Measurements from ENCODE around the gene KLK6. TPM values are rescaled to one million over a fixed set of nuclear protein-coding genes. Genes with fewer than 3 reads are reported as not detected.

Gene KLK6
- total RNA-seq, 1 experiment from 2014 or later: not detected

DNA sequence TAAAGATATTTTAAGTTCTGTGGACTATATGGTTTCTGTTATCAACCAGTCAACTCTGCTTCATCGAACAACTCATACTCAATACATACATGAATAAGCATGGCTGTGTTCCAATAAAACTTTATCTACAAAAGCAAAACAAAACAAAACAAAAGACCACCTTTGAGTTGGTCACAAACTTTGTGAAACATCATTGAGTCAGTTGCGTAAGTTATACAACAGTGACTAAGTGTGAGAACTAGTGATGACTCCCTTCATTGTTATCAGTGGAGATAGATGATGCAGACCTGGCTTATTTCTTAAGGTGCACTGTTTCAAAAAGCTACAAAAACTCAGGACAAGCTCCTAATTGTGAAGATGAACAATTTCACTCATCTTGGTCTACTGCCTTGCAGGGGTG lies 43.7 kb downstream of the KLK6 start:
- Histone ChIP-seq H3K27me3 (ENCODE audit: control insufficient read depth, insufficient read depth, low read length) (0 out of 2 replicates have a peak, but pooled peaks cover 2% of the 10 kb centered on the region), H3K9me3 (ENCODE audit: control insufficient read depth, insufficient read depth, low read depth, low read length) (no peaks in the 10 kb centered on the region), H3K36me3 (ENCODE audit: control insufficient read depth, insufficient read depth, low read length) (no peaks in the 10 kb centered on the region), H3K4me1 (ENCODE audit: control insufficient read depth, insufficient read depth, low read length) (no peaks in the 10 kb centered on the region; the same call in none of the 2 replicates), H3K4me3 (ENCODE audit: low read depth in 2 of 2, low read length in 2 of 2) (no peak overlapping the region), H3K27ac (ENCODE audit: low read length) (no peak overlapping the region)
- no peak for ATAC-seq
- intact Hi-C loops (cut with micrococcal nuclease; ENCODE audit: unreplicated experiment) (loop anchor here (10.0 kb wide), 1 partner anchor 169 kb away; no protein-coding TSS in a partner anchor), in situ Hi-C loops (cut with HindIII; ENCODE audit: low pct_unique_long_range_greater_than_20kb, low sequenced_read_pairs) (no loop called here)
- no TSS peak for BruUV-seq (replicated peaks)
- no peak for DNase-seq (ENCODE audit: low read depth, low spot score)
- ChIA-PET CTCF (no interaction called here), POLR2A (no interaction called here)
- TF ChIP-seq SIN3A (IDR thresholded peaks at IDR 0.05; ENCODE audit: borderline replicate concordance, insufficient read depth, low read depth, low read length) (no peak), POLR2AphosphoS5 (IDR thresholded peaks at IDR 0.05; ENCODE audit: low read depth, low read length) (no peak), TCF7L2 (IDR thresholded peaks at IDR 0.05; ENCODE audit: low read depth, low read length) (no peak)
- TF ChIP-seq, protein P1, sequence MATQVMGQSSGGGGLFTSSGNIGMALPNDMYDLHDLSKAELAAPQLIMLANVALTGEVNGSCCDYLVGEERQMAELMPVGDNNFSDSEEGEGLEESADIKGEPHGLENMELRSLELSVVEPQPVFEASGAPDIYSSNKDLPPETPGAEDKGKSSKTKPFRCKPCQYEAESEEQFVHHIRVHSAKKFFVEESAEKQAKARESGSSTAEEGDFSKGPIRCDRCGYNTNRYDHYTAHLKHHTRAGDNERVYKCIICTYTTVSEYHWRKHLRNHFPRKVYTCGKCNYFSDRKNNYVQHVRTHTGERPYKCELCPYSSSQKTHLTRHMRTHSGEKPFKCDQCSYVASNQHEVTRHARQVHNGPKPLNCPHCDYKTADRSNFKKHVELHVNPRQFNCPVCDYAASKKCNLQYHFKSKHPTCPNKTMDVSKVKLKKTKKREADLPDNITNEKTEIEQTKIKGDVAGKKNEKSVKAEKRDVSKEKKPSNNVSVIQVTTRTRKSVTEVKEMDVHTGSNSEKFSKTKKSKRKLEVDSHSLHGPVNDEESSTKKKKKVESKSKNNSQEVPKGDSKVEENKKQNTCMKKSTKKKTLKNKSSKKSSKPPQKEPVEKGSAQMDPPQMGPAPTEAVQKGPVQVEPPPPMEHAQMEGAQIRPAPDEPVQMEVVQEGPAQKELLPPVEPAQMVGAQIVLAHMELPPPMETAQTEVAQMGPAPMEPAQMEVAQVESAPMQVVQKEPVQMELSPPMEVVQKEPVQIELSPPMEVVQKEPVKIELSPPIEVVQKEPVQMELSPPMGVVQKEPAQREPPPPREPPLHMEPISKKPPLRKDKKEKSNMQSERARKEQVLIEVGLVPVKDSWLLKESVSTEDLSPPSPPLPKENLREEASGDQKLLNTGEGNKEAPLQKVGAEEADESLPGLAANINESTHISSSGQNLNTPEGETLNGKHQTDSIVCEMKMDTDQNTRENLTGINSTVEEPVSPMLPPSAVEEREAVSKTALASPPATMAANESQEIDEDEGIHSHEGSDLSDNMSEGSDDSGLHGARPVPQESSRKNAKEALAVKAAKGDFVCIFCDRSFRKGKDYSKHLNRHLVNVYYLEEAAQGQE (IDR thresholded peaks at IDR 0.05; ENCODE audit: insufficient read depth in 1 of 2, low read depth in 2 of 2, low read length in 1 of 2): no peak
- TF ChIP-seq, protein P2, sequence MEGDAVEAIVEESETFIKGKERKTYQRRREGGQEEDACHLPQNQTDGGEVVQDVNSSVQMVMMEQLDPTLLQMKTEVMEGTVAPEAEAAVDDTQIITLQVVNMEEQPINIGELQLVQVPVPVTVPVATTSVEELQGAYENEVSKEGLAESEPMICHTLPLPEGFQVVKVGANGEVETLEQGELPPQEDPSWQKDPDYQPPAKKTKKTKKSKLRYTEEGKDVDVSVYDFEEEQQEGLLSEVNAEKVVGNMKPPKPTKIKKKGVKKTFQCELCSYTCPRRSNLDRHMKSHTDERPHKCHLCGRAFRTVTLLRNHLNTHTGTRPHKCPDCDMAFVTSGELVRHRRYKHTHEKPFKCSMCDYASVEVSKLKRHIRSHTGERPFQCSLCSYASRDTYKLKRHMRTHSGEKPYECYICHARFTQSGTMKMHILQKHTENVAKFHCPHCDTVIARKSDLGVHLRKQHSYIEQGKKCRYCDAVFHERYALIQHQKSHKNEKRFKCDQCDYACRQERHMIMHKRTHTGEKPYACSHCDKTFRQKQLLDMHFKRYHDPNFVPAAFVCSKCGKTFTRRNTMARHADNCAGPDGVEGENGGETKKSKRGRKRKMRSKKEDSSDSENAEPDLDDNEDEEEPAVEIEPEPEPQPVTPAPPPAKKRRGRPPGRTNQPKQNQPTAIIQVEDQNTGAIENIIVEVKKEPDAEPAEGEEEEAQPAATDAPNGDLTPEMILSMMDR (IDR thresholded peaks at IDR 0.05): no peak

DNA sequence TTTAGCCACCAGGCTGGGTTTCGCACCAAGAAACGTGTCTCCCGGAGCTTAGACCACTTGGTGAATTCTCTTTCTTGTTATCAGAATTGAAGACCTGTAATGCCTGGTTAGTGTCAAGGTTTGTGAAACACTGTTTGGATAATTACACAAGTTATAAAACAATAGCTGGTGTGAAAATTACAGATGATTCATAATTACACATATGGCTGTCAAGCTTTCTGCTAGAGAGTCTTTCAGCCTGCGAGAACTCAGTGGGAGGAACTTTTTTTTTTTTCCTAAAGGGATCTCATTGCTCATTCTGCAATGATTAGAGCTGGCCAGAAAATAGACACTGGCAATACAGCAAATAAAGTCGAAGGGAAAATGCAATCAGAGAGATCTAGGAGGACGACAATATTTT lies 44.8 kb downstream of the KLK6 start:
- no TSS peak for BruUV-seq (replicated peaks)
- intact Hi-C loops (cut with micrococcal nuclease; ENCODE audit: unreplicated experiment): loop anchor here (5.0 to 10.0 kb wide), 2 partner anchors 127 to 170 kb away; no protein-coding TSS in a partner anchor
- Histone ChIP-seq H3K27me3 (ENCODE audit: control insufficient read depth, insufficient read depth, low read length) (peaks cover 5% of the 10 kb centered on the region; the same call in 1 of the 2 replicates), H3K9me3 (ENCODE audit: control insufficient read depth, insufficient read depth, low read depth, low read length) (no peaks in the 10 kb centered on the region), H3K4me1 (ENCODE audit: control insufficient read depth, insufficient read depth, low read length) (no peaks in the 10 kb centered on the region; the same call in 1 of the 2 replicates), H3K27ac (ENCODE audit: low read length) (no peak overlapping the region), H3K36me3 (ENCODE audit: control insufficient read depth, insufficient read depth, low read length) (no peaks in the 10 kb centered on the region), H3K4me3 (ENCODE audit: low read depth in 2 of 2, low read length in 2 of 2) (no peak overlapping the region)
- POLR2A ChIA-PET: no interaction called here
- CTCF ChIA-PET: interaction anchor here (0.7 kb wide), 1 partner anchor 95 kb away, joined by 6 read pairs; the partner anchor contains the start of gene KLK10
- TF ChIP-seq, protein P2 (IDR thresholded peaks at IDR 0.05): no peak
- no peak for TF ChIP-seq POLR2AphosphoS5 (IDR thresholded peaks at IDR 0.05; ENCODE audit: low read depth, low read length)
- TF ChIP-seq, protein P1 (IDR thresholded peaks at IDR 0.05; ENCODE audit: insufficient read depth in 1 of 2, low read depth in 2 of 2, low read length in 1 of 2): no peak
- no peak for TF ChIP-seq TCF7L2 (IDR thresholded peaks at IDR 0.05; ENCODE audit: low read depth, low read length)
- TF ChIP-seq SIN3A (IDR thresholded peaks at IDR 0.05; ENCODE audit: borderline replicate concordance, insufficient read depth, low read depth, low read length): no peak
- DNase-seq (ENCODE audit: low read depth, low spot score) (no peak), ATAC-seq (no peak)
- in situ Hi-C loops (cut with HindIII; ENCODE audit: low pct_unique_long_range_greater_than_20kb, low sequenced_read_pairs): no loop called here

Measured in Panc1 (cell line).